Adrenal gland (tissue), 12 donors: ENCODE measurements around the gene SQOR. TPM values are rescaled to one million over a fixed set of nuclear protein-coding genes. Genes with fewer than 3 reads are reported as not detected.

Source experiments
- DNase-seq, 7 donors: peaks; one replicate each; pipeline ENCODE4 v3.0.0-alpha.2; 2019 to 2020
- H3K27ac ChIP-seq, 5 donors: fragments of 200-600 bp; sonication (generic) in 4 of 5; 1 replicate in 3 of 5; 2 replicates in 2 of 5; pipeline versions ENCODE4 v1.5.1 to v1.8.0; 2016 to 2020; ENCODE audit warnings: mild to moderate bottlenecking in 1 of 5
- H3K27me3 ChIP-seq: fragments of 200-600 bp; 2 replicates; pipeline ENCODE4 v1.8.0; 2021
- H3K36me3 ChIP-seq, 2 donors: fragments of 200-600 bp; replicated peaks in 1 of 2; 1 replicate in 1 of 2; 2 replicates in 1 of 2; pipeline versions ENCODE4 v1.5.1 to v1.8.0; 2018 to 2022
- H3K4me1 ChIP-seq, 2 donors: fragments of 200-600 bp; replicated peaks in 1 of 2; 1 replicate in 1 of 2; 2 replicates in 1 of 2; pipeline versions ENCODE4 v1.5.1 to v1.8.0; 2018 to 2021
- H3K4me3 ChIP-seq, 4 donors: fragments of 200-600 bp; sonication (generic) in 3 of 4; one replicate each; pipeline ENCODE4 v1.5.1; 2016 to 2018
- H3K9me3 ChIP-seq, 3 donors: fragments of 200-600 bp; sonication (generic) in 1 of 3; replicated peaks in 1 of 3; 1 replicate in 2 of 3; 2 replicates in 1 of 3; pipeline versions ENCODE4 v1.5.1 to v1.8.0; 2016 to 2021
- CTCF ChIP-seq, 6 experiments: fragments of 450-650 bp in 4 of 6; fragments of 200-600 bp in 2 of 6; sonication (generic) in 1 of 6; IDR thresholded peaks; 1 replicate in 5 of 6; 2 replicates in 1 of 6; pipeline versions ENCODE4 v1.5.1 to v1.8.0; 2016 to 2021; ENCODE audit warnings: antibody characterized with exemption in 6 of 6, mild to moderate bottlenecking in 2 of 6, moderate library complexity in 1 of 6
- POLR2A ChIP-seq, 2 donors: fragments of 450-650 bp; IDR thresholded peaks; one replicate each; pipeline ENCODE4 v1.6.1; 2017; ENCODE audit warnings: antibody characterized with exemption in 2 of 2, mild to moderate bottlenecking in 2 of 2, moderate library complexity in 1 of 2
- WGBS, 4 donors: extraction: QIAGEN DNeasy Blood & Tissue Kit in 2 of 4; methylation state at CpG; one replicate each; pipeline versions ENCODE4 v1.1.5 to v1.1.7; 2013 to 2017; 5-methylcytosine and 5-hydroxymethylcytosine counted together
- intact Hi-C, 2 donors: fragments of 100-400 bp; cut with DNase I; formaldehyde crosslinking; loops; one replicate each; pipeline versions ENCODE4 v1.14.1 to v1.15.0; 2022 to 2023
- polyA plus RNA-seq, 3 donors: library from polyadenylated mRNA; stranded (reverse); fragments of 200-250 nt in 2 of 3; fragments of 350-450 nt in 1 of 3; fragmentation: Illumina TruSeq in 1 of 3; extraction: RNeasy Lipid Tissue Mini Kit (QIAGEN cat#74804) in 1 of 3; gene quantifications; one replicate each; pipeline ENCODE4 v1.2.3, GENCODE V29; 2013 to 2014
- total RNA-seq, 9 donors: library from RNA; depleted of rRNA in 4 of 9; stranded (reverse); fragments of >200 nt in 4 of 9; fragments of 120-200 nt in 1 of 9; fragmentation: NEBNext Ultra II Directional in 1 of 9; extraction: Animal tissue kit (Norgen Biotek cat#: 25700) in 1 of 9; gene quantifications; one replicate each; pipeline versions ENCODE4 v1.1.0 to v1.2.4, GENCODE V29; 2013 to 2023
- donor health status: healthy with polysubstance abuse.
- donor health status: Bipolar disorder and iron deficiency.
- donor health status: DM: yes; HTN: yes; CAD: no.
- donor health status: DM: no; HTN: no; CAD: no.
- donor health status: DM: no; HTN: no; CAD: no.
- donor health status: DM: yes; HTN: yes; CAD: no.

The SQOR gene
- total and polyA plus RNA-seq, 12 donors = 2.9 to 92.7 (median 33.0) TPM

- 76 to 94% (median 89%) methylated on average over 3 of the region's 3 CpGs for WGBS, 4 donors
- intact Hi-C loops = no loop called here
Observed at GRCh38 chr15:45603881-45604280, 30.9 kb upstream of the SQOR start.

DNA sequence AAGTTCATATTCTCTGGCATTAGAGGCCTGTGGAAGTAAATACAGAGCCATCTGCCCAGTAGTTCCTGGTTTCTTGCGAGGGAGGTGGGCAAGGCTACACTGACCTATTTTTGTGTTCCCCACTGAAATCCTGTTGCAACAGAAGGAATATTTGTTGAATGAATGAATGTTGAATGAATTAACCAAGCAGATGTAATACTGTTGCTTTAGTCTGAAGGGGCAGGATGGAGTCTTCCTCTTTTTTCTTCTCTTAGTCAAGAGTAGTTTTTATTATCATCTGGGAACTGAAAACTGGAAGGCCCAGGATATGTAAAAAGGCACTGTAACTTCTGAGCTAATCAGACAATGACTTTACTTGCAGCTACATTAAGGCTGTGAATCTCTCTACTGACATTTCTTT is 30.5 kb upstream of the SQOR start:
- no peaks in the 10 kb centered on the region for H3K9me3 ChIP-seq
- WGBS, 4 donors = 40 to 67% (median 54%) methylated on average over 1 of the region's 1 CpG
- H3K27ac ChIP-seq = no peak overlapping the region
- DNase-seq = no peak
- H3K27me3 ChIP-seq = no peaks in the 10 kb centered on the region
- intact Hi-C loops = no loop called here
- H3K4me1 ChIP-seq = peaks cover 0 to 10% of the 10 kb centered on the region in 2 donors
- TF ChIP-seq CTCF (IDR thresholded peaks at IDR 0.05) = no peak
- no peak for TF ChIP-seq POLR2A (IDR thresholded peaks at IDR 0.05)
- H3K36me3 ChIP-seq = peaks cover 0 to 15% of the 10 kb centered on the region in 2 donors
- no peak overlapping the region for H3K4me3 ChIP-seq

More at GRCh38 chr15:45603881-45604280, 30.9 kb upstream of the SQOR start:
- peaks cover 0 to 10% of the 10 kb centered on the region in 2 donors for H3K4me1 ChIP-seq
- H3K9me3 ChIP-seq = no peaks in the 10 kb centered on the region
- peaks cover 0 to 15% of the 10 kb centered on the region in 2 donors for H3K36me3 ChIP-seq
- TF ChIP-seq POLR2A (IDR thresholded peaks at IDR 0.05) (no peak), CTCF (IDR thresholded peaks at IDR 0.05) (no peak)
- no peaks in the 10 kb centered on the region for H3K27me3 ChIP-seq
- H3K27ac ChIP-seq = no peak overlapping the region
- no peak for DNase-seq
- H3K4me3 ChIP-seq = no peak overlapping the region

- Histone ChIP-seq H3K4me1 (peaks cover 0 to 10% of the 10 kb centered on the region in 2 donors), H3K9me3 (no peaks in the 10 kb centered on the region), H3K27me3 (no peaks in the 10 kb centered on the region), H3K36me3 (peaks cover 0 to 15% of the 10 kb centered on the region in 2 donors), H3K27ac (no peak overlapping the region), H3K4me3 (no peak overlapping the region)
- TF ChIP-seq CTCF (IDR thresholded peaks at IDR 0.05) (no peak), POLR2A (IDR thresholded peaks at IDR 0.05) (no peak)
- no peak for DNase-seq
- 72 to 84% (median 79%) methylated on average over 3 of the region's 3 CpGs for WGBS, 4 donors
- intact Hi-C loops = no loop called here
Observed at GRCh38 chr15:45606413-45606812, 28.4 kb upstream of the SQOR start.

GRCh38 chr15:45606841-45607240 is 28.0 kb upstream of the SQOR start:
- no peak for TF ChIP-seq POLR2A (IDR thresholded peaks at IDR 0.05)
- TF ChIP-seq CTCF (IDR thresholded peaks at IDR 0.05) = no peak
- WGBS, 4 donors = 88 to 93% (median 89%) methylated on average over 1 of the region's 1 CpG
- peaks cover 0 to 15% of the 10 kb centered on the region in 2 donors for H3K36me3 ChIP-seq
- no peak overlapping the region for H3K4me3 ChIP-seq
- intact Hi-C loops = no loop called here
- H3K4me1 ChIP-seq = peaks cover 0 to 10% of the 10 kb centered on the region in 2 donors
- no peaks in the 10 kb centered on the region for H3K27me3 ChIP-seq
- no peak overlapping the region for H3K27ac ChIP-seq
- H3K9me3 ChIP-seq = no peaks in the 10 kb centered on the region
- DNase-seq = no peak
